T-helper 1 cell treated with Interleukin-12 subunit alpha and Interleukin-12 subunit beta and Interleukin-4 antibody, amounts not matched to agents 30 ng/mL and 1 ng/mL, for 36 hours (primary cell): ENCODE results near the gene SUN1. TPM values are rescaled to one million over a fixed set of nuclear protein-coding genes. Genes with fewer than 3 reads are reported as not detected.

Experiments
- intact Hi-C: fragments of 100-400 bp; cut with micrococcal nuclease; formaldehyde crosslinking; loops from one replicate; pipeline ENCODE4 v1.15.1; 2024
- total RNA-seq: library from RNA; stranded (reverse); gene quantifications from 2 replicates; pipeline ENCODE4 v1.2.3, GENCODE V29; 2022

The SUN1 gene
- total RNA-seq, 1 donor from 2014 or later, result 47.5 TPM

DNA sequence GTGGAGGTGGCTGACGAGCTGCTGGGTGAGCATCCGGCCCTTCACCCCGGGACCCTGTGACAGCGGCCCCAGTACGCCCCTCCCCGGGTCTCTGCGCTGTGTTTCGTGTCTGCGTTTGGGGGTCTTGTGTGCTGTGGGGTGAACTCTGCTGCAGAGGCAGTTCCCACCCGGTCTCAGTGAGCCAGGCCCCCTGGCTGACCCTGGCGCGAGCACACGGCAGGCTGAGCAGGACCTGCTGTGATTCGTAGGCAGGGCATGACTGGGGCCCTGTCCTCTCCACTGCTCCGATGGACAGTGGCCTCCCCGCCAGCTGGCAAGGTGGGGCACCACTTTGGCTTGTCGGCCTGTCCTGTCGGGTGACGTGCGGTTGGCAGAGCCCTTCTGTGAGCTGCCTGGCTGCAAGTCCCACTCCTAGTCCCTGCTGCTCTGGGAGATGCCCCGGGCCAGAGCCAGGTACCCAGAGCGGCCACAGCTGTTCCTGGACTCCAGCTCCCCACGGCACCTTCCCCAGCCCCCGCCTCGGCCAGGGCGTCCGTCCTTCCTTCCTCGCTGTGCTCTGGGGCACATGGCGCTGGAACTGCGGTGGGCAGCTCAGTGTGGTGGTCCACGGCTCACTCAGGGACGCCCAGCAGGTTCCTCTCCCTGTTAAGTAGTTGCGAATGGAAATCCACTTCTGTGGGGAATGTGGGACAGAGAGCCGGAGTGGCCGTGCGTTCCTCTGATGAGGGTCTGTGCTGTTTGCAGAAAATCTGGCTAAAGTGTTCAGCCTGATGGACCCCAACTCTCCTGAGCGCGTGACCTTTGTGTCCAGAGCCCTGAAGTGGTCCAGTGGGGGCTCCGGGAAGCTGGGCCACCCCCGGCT lies 54.6 kb downstream of the SUN1 start:
- intact Hi-C loops, result no loop called here

DNA sequence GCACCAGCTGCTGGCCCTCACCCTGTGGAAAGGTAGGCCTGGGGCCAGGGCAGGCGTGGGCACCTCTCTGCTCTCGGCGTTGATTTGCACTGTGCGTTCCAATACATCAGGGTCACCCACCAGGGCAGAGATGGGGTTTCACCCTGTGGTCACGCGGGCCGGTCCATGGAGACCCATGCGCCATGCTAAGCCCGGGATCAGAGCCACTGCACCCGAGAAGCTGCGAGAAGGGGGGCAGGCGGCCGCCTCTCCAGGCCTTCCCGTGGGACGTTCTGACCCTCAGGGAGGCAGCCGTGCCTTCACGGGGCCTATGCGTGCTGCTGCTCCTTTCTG lies 55.2 kb downstream of the SUN1 start:
- intact Hi-C loops, result no loop called here

DNA sequence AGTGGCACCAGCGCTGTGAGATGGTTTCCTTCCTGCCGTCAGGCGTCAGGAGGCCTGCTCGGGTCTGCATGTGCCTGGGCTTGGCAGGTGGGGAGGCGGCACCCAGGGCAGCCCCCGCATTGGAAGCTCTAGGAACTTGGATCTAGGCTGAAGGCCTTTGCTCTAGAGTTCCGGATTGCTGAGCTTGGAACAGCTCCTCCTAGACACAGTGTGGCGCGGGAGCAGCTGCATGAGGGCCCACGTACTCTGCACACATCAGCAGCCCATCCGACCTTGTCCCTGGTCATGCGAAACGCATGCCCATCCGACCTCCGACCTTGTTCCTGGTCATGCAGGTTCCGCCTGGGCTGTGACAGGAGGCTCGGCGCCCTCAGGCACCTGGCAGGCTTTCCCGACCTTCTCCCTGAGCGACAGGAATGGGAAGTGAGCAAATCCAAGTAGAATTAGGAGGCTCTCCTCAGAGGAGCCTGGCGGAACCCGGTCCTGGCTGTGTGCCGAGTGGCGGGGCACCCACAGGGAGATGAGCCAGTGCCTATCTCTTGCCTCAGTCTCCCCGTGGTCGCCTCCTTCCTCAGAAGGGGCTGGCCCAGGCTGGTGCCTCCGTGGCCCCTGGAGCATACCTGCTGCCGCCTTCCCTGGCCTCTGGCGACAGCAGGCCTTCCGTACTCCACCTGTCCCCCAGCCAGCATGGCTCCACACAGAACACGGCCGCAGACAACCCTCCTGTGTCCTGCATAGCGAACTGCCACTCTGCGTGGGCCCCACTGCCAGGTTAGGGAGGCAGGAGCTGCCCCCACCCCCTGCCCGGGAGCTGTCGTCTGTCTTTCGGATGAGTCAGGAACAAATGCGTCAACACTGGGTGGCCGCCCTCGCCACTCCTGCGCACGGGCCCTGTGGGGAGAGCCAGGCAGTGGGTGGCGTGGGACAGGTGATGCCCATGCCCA lies 56.1 kb downstream of the SUN1 start:
- intact Hi-C loops, result no loop called here

DNA sequence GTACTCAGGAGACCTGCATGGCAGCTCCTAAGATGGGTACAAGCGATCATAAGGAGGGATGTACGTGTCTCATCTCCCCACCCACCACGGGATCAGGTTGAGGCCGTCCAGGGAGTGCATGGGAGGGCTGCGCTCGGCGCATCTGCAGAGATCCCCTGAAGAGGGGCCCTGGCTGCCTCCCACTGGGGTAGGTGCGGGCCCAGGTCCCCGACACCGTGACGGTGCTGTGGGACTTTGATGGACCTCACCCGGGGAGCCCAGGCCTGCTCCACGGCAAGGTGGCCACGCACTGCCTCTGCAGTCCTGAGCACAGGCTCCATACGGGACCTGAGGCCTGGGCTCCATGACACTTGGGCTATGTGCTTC lies 56.7 kb downstream of the SUN1 start:
- intact Hi-C loops, result no loop called here

DNA sequence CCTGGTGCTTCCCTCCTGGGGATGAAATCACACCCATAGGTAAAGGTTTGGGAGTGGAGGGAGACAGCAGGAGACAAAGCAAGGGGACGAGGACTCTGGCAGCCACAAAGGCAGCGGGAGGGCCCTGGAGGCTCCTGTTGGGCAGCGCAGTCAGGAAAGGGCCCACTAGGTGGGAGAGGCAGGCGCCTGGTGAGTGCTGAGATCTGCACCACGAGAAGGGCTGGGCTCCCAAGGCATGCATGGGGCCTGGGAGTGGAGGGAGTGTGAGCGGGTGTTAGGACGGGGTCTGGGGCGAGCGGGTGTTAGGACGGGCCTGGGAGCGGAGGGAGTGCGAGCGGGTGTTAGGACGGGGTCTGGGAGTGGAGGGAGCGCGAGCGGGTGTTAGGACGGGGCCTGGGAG lies 57.1 kb downstream of the SUN1 start:
- intact Hi-C loops, result no loop called here

DNA sequence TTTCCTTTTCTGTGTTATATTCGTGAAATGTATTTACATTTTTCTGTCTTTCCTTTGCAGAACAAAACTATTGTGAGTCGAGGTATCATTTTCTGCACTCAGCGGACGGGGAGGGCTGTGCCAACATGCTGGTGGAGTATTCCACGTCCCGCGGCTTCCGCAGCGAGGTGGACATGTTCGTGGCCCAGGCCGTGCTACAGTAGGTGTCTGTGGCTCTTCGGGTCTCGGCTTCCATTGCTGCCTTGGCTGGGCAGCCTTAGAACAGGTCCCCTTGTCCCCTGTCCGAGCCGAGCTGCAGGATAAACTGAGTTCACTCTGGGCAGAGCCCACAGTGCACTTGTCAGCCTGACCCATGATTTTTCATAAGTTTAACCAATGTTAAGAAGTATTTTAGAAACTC lies 58.6 kb downstream of the SUN1 start:
- intact Hi-C loops, result no loop called here

DNA sequence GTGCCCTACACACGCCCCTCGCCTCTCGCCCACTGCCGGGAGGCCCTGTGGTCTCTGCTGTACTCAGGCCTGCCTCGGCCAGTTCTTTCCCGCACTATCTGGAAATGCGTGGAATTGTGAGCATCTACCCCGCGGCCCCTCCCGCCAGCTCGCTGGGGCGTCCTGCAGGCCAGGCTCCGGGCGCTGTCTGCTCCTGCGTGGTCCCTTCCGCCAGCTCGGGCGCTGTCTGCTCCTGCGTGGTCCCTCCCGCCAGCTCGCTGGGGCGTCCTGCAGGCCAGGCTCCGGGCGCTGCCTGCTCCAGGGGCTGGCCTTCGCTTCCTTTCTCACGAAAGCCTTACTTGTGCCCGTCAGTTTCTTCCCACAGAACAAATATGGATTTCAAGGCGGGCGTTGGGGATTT lies 59.0 kb downstream of the SUN1 start:
- intact Hi-C loops, result no loop called here

DNA sequence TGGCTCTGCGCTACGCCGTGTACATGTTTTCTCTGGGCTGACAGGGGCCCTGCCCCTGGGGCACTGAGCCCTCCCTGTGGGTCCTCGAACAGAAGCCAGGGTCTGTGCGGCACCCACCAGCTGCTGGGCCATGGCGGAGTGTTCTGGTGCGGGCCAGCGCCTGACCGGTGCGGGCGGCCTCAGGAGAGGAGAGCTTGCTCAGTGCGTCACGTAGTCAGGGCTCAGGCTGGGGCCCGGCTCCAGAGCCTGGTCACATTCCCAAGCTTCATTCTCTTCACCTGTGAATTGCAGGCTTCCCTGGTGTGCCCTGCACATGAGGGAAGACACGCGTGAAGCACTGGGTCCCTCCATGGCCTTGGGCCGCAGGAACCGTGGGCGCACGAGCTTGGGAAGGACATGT lies 59.5 kb downstream of the SUN1 start:
- intact Hi-C loops, result no loop called here

DNA sequence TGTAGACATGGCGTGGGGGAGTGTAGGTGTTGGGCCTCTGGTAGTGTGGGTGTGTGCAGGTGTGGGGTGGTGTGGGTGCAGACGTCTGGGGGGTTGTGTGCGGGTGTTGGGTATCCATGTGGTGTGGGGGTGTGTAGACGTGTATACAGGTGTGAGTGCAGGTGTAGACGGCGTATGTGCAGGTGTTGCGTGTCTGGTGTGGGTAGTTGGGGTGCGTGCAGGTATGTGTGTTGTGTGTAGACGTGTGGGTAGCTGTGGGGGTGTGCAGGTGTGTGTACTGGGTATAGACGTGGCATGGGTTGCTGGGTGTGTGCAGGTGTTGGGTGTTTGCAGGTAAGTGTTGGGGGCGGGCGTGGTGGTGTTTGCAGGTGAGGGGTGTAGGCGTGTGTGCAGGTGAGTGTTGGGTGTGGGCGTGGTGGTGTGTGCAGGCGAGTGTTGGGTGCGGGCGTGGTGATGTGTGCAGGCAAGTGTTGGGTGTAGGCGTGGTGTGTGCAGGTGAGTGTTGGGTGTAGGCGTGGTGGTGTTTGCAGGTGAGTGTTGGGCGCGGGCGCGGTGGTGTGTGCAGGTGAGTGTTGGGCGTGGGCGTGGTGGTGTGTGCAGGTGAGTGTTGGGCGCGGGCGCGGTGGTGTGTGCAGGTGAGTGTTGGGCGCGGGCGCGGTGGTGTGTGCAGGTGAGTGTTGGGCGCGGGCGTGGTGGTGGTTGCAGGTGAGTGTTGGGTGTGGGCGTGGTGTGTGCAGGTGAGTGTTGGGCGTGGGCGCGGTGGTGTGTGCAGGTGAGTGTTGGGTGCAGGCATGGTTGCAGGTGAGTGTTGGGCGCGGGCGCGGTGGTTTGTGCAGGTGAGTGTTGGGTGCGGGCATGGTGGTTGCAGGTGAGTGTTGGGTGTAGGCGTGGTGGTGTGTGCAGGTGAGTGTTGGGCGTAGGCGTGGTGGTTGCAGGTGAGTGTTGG lies 60.6 kb downstream of the SUN1 start:
- intact Hi-C loops, result no loop called here

DNA sequence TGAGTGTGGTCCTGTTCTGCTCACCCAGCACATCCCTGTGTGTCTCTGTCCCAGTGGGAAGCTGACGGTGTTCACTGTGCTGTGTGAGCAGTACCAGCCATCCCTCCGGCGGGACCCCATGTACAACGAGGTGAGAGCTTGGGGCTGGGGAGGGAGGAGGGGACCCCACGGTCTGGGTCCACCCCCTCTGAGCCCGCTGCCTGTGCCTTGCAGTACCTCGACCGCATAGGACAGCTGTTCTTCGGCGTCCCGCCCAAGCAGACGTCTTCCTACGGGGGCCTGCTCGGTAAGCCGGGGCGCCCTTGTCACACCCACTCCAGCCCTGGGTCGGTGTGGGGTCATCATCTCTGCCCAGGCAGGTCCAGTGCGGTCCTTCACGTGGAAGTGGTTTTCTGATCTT lies 61.4 kb downstream of the SUN1 start:
- intact Hi-C loops, result no loop called here

DNA sequence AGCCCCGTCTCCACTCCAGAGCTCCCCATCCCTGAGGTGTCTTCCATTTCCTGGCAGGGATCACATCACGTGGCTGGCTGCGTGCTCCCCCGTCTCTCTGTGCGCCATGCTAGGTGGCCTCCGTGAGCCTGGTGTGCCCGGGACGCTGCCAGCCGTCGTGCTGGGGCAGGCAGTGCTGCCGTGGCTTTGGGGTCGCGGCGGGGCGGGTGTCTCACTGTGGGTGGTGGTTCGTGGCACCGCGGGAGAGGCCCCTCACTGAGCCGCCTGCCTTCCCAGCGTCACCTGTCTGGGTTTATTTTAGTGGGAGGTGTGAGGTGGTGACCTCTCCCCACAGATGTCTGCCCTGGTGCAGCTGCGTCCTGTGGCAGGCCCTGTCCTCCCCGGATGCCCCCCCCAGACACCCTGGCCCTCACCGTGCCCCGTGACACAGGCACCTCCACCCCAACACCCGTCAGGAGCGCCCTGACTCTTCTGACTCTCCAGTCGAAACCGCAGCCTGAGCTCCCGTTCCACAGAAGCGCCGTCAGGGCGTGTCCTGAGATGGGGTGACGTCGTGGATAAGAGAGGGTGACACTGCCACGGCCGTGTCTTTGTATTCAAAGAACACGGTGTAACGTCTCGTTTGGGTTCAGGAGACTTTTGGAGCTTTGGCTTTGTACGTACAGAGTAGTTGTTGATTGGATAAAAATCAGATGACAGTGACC lies 62.0 kb downstream of the SUN1 start:
- intact Hi-C loops, result no loop called here

DNA sequence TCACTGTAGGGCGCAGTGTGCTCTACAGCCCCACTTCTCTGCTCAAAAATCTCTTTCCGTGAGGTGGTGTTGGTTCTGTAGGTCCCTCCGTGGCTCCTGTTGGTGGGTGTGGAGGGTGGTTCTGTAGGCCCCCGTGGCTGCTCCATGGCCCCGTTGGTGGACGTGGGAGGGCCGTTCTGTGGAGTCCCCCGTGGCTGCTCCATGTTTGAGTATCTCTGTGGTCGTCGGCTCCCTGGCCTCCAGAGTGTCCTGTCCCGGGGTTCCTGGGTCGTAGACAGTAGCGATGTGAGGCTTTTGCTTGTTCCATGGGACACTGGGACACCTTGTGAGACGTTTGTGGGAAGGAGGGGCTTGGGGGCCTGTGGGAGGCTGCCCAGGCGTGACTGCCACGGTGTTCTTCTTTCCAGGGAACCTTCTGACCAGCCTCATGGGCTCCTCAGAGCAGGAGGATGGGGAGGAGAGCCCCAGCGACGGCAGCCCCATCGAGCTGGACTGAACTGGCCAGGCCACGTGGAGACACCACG lies 62.7 kb downstream of the SUN1 start:
- intact Hi-C loops, result no loop called here

DNA sequence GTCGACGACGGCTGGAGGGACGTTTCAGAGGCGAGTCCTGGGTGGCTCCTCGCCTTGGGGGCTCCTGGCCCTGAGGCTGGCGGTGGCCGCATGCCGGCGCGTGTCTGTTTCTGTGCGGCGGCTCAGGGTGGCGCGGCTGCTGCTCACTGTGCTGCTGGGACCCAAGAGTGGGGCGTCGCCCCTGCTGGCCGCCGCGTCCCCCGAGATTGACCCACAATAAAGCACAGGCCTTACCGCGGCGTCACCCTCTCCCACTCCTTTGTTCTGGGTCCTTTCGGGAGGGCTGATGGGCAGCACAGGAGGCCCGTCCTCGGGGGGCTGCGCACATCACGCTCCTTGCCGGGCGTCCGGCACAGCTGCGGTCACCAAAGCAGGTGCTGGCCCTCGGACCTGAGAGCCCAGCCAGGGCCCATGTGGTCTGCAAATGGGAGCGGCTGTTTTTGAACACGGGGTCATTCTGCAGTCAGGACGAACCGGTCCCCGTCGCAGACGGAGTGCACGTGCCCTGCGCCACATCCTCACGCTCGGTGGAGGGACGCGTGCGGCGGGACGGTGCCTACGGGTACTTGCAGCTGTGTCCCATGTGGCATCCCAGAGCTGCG lies 63.3 kb downstream of the SUN1 start:
- intact Hi-C loops, result no loop called here

DNA sequence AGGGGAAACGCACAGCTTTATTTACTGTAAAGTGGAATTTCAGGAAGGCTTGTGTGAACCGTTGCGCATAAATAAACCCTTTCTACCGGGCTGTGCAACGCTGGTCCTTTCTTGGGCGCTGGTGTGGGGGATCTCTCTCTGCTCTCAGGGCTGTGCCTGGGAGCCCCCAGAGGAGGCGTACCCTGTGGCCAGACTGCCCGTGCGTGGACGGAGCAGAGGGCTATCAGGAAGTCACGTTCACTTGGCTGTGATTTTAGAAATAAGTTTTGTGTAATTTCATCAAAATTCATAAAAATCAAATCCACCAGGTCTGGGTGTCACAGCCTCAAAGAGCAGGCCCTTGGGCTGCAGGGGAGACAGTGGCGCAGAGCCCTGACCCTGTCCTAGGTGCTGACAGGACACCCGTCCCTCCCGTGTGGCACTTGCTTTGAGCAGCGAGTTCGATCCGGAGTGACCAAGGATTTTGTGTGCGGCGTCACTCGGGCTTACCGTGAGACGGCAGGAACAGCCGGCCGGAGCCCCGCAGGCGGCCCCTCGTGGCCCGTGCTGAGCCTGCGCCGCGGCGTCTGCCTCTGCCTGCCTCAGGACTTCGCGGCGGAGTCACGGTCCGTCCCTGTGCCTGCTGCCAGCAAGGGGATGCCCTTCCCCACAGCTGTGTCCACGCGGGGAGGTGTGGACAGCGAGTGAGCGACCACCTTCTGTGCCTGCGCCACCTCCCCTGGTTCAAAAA lies 64.2 kb downstream of the SUN1 start:
- intact Hi-C loops, result no loop called here

DNA sequence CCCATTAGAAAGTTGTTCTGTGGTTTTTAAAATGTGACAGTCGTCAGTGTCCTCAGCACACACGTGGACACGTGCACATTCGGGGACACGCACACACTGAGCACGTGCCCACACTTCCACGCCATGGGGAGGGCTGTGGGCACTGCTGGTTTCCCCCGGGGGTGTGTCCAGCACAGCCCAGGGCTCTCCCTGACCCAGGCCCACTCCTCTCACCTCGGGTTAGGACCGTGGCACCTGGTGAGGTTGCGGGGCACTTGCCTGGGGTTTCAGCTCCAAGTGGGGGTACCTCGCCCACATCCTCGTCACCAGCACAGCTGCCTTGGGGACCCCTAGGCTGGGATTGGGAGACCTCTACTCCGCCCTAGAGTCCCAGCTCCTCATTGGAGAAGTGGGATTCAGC lies 64.8 kb downstream of the SUN1 start:
- intact Hi-C loops, result no loop called here

DNA sequence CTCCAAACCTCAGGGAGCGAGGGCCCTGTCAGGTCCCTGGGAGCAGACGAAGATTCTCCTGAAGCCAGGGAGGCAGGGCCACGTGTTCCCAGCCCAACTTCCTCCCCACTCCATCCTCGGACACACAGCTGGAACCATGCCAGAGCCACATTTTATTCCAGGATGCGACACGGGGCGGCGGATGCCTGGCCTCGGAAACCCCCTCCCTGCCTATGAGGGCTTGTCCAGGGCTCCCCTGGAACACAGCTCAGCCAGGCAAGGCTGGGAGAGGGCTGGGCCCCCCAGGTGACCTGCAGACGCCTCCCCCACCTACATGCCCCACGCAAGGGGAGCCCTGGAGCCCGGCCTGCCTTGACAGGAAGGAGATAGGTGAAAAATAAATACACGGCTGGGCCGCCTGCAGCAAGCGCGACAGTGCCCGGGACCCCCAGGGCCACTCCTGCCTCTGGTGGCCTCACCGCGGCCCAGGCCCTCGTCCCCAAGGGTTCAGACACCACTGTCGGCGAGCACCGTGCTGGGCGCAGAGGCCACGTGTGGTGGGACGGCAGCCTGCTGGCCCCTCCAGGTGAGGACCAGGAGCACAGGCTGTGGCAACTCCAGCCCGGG lies 65.6 kb downstream of the SUN1 start:
- intact Hi-C loops, result no loop called here

DNA sequence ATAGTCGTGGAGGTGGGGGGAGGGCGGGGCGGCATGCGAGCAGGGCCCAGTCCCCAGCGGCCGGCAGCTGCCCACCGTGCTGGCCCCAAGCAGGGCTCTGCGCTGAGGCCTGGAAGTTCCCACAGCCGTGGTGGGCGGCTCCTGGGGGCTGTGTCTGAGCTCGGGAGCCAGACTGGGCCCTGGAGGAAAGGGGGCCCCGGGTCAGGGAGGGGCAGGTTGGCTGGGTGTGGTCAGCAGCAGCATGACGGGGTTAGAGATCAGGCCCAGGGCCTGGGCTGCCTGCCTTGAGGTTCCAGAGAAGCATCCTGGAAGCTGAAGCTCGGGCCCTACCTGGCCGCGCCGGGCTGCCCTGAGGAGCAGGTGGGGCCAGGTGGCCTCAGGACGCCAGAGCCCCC lies 66.2 kb downstream of the SUN1 start:
- intact Hi-C loops, result no loop called here

DNA sequence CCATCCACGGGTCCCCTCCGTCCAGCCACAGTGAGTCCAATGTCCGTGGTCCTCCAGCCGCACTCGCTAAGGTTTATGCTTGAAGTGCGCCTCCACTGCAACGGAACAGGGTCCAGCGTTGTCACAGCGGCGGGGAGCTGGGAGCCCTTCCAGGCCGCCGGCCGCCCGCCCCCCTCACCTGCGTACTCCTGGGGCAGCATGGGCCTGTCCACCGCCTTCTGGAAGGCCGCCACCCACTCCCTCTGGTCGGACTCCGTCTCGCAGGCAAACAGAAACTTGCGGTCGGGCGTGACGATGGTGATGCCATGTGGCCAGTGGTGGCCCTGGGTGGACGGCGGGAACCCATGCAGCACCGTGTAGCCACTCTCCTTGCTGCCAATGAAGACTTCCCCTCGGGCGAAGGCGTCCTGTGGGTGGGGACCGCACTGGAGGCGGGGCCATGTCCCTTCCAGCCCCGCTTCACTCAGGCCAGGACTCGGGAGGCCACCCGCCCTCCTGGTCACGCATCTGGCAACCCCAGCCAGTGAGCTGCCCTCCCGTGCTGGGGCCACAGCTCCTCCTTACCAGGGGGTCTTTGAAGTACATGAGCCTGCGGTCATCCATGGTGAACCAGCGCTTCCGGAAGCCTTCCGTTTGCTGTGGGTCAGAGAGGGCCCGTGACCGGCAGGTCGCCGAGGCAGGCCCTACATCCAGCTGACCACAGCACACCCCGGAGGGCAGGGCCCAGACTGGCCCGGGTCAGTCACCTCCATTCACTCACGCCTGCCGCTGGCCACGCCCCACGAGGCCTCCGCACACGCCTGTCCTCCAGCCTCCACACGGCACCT lies 66.8 kb downstream of the SUN1 start:
- intact Hi-C loops, result no loop called here
